22Rv1 (cell line): Measurements from ENCODE around the gene MSANTD1.

Experiments used
- H3K27ac ChIP-seq: fragments of 450-650 bp; 2 replicates; pipeline ENCODE4 v1.5.1; 2017
- ZFX ChIP-seq: fragments of 450-650 bp; IDR thresholded peaks from 2 replicates; pipeline ENCODE4 v1.6.1; 2017; ENCODE audit warnings: antibody characterized with exemption, borderline replicate concordance
- TF ChIP-seq, protein P1 (sequence below): fragments of 450-650 bp; IDR thresholded peaks from 2 replicates; pipeline ENCODE4 v1.5.1; 2017; ENCODE audit warnings: mild to moderate bottlenecking

The MSANTD1 gene

DNA sequence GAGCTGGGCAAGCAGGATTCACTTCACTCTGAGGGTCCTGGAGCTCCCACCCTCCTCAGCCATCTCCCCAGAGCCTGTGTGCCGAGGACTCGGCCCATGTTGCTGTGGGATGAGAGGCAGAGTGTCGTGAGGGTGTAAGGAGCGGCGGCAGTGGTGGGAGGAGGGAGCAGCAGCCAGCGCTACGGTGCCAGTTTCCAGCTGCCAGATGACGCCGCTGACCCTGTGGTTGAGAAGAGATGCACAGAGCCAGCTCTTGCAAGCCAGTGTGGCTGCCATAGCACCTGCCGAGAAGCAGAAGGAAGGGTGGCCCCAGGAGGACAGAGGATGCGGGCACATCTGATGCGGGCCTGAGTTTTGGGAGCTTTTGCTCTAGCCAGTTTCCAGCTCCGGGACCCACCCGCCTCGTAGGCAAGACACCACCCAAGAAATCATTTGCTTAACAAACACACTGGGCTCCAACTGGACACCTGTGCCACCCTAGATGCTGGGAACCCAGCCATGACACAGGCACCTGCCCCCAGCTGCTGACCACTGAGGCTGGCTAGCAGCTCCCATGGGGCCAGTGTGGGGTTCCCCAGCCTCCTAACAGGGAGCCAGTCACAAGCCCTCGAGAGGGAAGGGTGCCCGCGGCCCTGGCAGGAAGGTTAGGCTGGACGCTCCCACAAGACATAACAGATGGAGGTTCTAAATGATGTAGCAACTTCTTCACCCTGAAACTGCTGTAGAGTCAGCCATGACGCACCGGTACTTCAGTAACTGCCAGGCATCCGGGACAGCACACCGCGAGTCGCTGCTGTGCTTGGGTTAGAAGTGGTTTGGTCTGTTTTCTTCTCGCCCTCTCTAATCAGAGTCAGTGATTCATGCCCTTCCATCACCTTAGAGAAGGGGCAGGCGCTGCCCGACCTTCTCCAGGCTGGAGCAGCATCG, 8.9 kb downstream of the MSANTD1 start:
- H3K27ac ChIP-seq: no peak overlapping the region
- no peak for TF ChIP-seq ZFX
- TF ChIP-seq, protein P1, sequence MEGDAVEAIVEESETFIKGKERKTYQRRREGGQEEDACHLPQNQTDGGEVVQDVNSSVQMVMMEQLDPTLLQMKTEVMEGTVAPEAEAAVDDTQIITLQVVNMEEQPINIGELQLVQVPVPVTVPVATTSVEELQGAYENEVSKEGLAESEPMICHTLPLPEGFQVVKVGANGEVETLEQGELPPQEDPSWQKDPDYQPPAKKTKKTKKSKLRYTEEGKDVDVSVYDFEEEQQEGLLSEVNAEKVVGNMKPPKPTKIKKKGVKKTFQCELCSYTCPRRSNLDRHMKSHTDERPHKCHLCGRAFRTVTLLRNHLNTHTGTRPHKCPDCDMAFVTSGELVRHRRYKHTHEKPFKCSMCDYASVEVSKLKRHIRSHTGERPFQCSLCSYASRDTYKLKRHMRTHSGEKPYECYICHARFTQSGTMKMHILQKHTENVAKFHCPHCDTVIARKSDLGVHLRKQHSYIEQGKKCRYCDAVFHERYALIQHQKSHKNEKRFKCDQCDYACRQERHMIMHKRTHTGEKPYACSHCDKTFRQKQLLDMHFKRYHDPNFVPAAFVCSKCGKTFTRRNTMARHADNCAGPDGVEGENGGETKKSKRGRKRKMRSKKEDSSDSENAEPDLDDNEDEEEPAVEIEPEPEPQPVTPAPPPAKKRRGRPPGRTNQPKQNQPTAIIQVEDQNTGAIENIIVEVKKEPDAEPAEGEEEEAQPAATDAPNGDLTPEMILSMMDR: no peak

DNA sequence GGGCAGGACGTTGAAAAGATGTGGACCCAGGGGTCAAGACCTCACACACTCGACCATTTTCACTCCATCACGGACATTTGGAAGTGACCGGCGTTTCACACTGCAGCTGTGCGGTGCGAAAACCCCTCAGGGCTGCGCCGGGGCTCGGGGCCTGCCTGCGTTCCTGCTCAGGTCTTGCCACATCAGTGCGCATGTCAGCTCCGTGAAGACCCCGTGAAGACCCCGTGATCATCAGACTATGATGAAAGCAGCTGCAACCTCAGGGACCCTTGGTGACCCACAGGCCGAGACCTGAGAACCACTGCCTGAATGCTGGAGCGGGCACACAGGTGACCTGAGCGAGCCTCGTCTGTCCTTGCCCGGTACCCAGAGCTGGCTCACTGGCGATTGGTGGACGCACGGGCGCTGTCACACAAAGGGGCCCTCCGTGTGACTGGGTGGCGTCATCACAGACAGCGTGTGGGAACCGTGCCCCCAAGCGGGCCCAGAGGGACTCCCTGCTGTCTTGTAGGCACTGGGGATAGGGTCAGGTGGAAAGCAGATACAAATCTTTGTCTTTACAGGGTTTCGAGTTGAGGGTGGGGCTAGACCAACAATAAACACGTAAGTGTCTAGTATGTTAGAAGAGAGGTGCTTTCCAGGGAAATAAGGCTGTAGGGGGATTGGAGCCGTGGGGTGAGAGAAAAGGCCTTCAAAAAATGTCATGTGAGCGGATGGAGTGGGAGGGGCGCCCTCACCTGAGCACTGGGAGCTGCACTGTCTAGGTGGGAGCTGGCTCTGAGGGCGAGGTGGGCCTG, 12.7 kb downstream of the MSANTD1 start:
- no peak for TF ChIP-seq ZFX
- TF ChIP-seq, protein P1: no peak
- H3K27ac ChIP-seq: no peak overlapping the region

DNA sequence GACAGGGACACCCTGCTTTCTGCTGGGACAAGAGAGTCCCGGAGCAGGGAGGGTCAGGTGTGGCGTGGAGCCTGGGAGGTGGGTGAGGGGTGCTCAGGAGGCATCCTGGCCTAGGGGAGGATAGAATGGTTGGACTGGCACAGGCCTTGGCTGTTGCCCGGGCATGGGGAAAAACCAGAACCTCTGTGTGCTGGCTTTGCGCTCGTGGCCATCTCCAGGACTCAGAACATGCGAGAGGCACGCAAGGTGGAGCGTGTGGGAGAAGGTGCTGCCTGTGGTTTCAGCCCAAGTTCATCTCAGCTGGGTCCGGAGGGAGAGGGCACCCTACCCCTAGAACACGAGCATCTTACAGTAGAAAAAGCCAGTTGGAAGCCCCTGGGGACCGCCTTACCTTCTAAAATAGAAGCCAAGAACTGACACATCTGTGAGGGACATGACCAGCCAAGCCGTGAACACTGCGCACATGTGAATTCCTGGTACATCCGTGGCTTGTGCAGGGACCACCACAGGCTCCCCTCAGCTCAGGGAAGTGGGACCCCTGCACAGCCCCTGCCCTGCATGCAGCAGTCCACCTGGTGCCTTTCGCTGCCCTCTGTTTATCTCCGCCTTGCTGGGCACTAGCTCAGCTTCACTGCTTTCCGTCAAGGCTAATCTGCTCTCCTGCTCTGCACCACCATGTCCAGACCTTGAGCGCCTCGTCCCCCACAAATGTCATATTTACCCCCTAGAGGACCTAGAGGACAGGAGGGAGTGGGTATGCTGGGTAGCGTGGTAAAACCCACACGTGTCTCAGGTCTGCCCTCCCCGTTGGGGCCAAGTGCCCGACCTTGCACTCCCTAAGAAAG, 13.5 kb downstream of the MSANTD1 start:
- H3K27ac ChIP-seq: no peak overlapping the region
- TF ChIP-seq ZFX: no peak
- TF ChIP-seq, protein P1: no peak

DNA sequence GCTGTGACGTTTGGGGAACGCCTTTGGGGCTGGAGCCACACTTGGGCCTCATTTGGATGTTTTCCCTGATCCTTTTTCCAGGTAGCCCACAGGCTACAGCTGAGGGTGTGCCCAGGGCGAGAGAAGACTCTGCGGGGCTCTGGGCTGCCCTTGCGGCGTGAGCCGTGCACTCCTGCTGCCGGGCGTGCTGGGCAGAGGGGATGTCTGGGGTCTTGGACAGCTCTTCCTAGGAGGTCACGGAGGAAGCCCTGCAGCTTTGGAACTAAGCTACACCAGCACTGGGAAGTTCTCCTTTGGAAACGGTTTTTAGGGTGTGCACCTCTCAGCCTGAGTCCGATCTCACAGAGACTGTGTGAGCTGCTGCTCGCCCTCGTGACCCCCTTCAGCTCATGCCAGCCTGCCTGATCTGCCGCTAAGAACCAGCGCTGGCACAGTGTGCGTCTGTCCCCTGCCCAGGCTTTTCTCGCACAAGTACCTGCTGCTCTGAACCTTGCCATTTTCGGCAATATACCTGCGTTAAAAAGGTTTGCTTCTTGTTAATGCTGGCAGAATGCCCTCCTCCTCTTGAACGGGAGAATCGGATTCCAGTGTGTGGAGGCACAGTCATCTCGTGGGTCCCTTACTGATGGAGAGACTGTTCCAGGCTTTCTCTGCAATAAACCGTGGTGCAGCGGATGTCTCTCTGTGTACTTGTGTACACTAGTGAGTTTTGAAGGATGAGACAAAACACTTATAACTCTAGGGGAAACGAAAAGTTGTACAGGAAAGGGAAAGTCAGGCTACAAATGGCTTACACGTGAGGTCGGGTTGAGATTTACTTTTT, 14.3 kb downstream of the MSANTD1 start:
- no peak for TF ChIP-seq ZFX
- TF ChIP-seq, protein P1: no peak
- H3K27ac ChIP-seq: no peak overlapping the region

DNA sequence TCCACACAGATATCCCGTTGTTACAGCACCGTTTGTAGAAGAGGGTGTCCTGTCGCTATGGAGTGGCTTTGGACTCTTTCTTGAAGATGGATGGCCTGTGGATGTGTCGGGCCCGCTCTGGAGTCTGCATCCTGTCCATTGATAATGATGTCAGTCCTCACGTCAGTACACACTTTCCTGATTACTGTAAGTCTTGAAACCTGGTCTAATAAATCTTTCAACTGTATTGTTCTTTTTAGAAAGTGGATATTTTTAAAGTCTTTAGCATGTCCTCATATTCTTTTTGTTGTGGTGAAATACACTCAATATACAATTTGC, 14.9 kb downstream of the MSANTD1 start:
- H3K27ac ChIP-seq: no peak overlapping the region
- TF ChIP-seq ZFX: no peak
- TF ChIP-seq, protein P1: no peak

DNA sequence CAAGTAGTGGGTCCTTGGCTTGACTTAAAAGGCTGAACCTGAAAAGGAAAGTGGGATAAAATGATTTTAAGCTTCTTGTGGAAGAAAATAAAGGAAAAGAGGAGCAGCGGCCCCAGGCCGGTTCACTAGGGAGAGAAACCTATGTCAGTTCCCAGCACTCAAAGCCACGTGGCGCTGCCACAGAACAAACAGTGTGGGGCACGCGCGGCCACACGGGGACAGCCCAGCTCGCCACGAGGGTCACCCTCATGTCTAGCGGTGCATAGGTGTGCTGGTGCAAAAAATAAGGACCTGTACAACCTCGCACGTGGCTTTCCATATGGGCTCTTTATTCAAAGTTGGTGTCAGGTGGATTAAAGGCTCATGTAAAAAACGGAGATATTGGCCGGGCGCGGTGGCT, 17.1 kb downstream of the MSANTD1 start:
- TF ChIP-seq, protein P1: no peak
- no peak for TF ChIP-seq ZFX
- no peak overlapping the region for H3K27ac ChIP-seq
